ENCODE results near the gene KRTAP10-11. TPM values are rescaled to one million over a fixed set of nuclear protein-coding genes. Genes with fewer than 3 reads are reported as not detected.
"Not testable (repeated sequence)": the region's sequence is repeated elsewhere in the genome, so short reads cannot be mapped to it uniquely, and the experiment has no call there.

The KRTAP10-11 gene
- total RNA-seq, 1 experiment from 2014 or later = not detected

- Histone ChIP-seq H3K27ac (ENCODE audit: low read length) (no peak overlapping the region), H3K36me3 (ENCODE audit: insufficient read depth, low read length) (0 out of 2 replicates have a peak, but pooled peaks cover 3% of the 10 kb centered on the region), H3K9me2 (replicated peaks; ENCODE audit: insufficient read depth, low read length) (no peaks in the 10 kb centered on the region), H4K20me1 (ENCODE audit: insufficient read depth, low read depth, low read length) (no peaks in the 10 kb centered on the region), H3K4me1 (ENCODE audit: low read length) (no peaks in the 10 kb centered on the region), H2AFZ (ENCODE audit: low read length) (no peak overlapping the region), H3K79me2 (ENCODE audit: low read length) (no peaks in the 10 kb centered on the region), H3K9ac (ENCODE audit: low read length) (no peak overlapping the region), H3K27me3 (ENCODE audit: low read length) (no peaks in the 10 kb centered on the region), H3K4me2 (ENCODE audit: low read depth, low read length, poor library complexity, severe bottlenecking) (no peak overlapping the region), H3K4me3 (ENCODE audit: low read length) (no peak overlapping the region), H3K9me3 (ENCODE audit: low read length) (peaks cover 12% of the 10 kb centered on the region)
- DNase-seq = no peak
Observed at GRCh38 chr21:44628707-44629391, 17.4 kb upstream of the KRTAP10-11 start.

- 0 out of 2 replicates have a peak, but pooled peaks cover 3% of the 10 kb centered on the region for H3K36me3 ChIP-seq (ENCODE audit: insufficient read depth, low read length)
- H3K79me2 ChIP-seq (ENCODE audit: low read length) = no peaks in the 10 kb centered on the region
- H3K4me1 ChIP-seq (ENCODE audit: low read length) = no peaks in the 10 kb centered on the region
- no peaks in the 10 kb centered on the region for H4K20me1 ChIP-seq (ENCODE audit: insufficient read depth, low read depth, low read length)
- no peaks in the 10 kb centered on the region for H3K27me3 ChIP-seq (ENCODE audit: low read length)
- no peak overlapping the region for H3K9ac ChIP-seq (ENCODE audit: low read length)
- H3K4me3 ChIP-seq (ENCODE audit: low read length) = no peak overlapping the region
- peaks cover 12% of the 10 kb centered on the region for H3K9me3 ChIP-seq (ENCODE audit: low read length)
- H3K9me2 ChIP-seq (replicated peaks; ENCODE audit: insufficient read depth, low read length) = no peaks in the 10 kb centered on the region
- H2AFZ ChIP-seq (ENCODE audit: low read length) = peak overlapping the region; percentile 43; the same call in 1 of the 2 replicates
- H3K4me2 ChIP-seq (ENCODE audit: low read depth, low read length, poor library complexity, severe bottlenecking) = no peak overlapping the region
- no peak overlapping the region for H3K27ac ChIP-seq (ENCODE audit: low read length)
- peak; percentile 49 for DNase-seq
Observed at GRCh38 chr21:44630440-44630839, 15.8 kb upstream of the KRTAP10-11 start.

GRCh38 chr21:44632067-44632466 lies 14.1 kb upstream of the KRTAP10-11 start:
- no peak overlapping the region for H3K4me2 ChIP-seq (ENCODE audit: low read depth, low read length, poor library complexity, severe bottlenecking)
- H3K4me1 ChIP-seq (ENCODE audit: low read length) = no peaks in the 10 kb centered on the region
- H2AFZ ChIP-seq (ENCODE audit: low read length) = no peak overlapping the region
- H3K9ac ChIP-seq (ENCODE audit: low read length) = no peak overlapping the region
- no peaks in the 10 kb centered on the region for H3K9me2 ChIP-seq (replicated peaks; ENCODE audit: insufficient read depth, low read length)
- H3K4me3 ChIP-seq (ENCODE audit: low read length) = no peak overlapping the region
- no peaks in the 10 kb centered on the region for H3K27me3 ChIP-seq (ENCODE audit: low read length)
- H3K79me2 ChIP-seq (ENCODE audit: low read length) = no peaks in the 10 kb centered on the region
- H4K20me1 ChIP-seq (ENCODE audit: insufficient read depth, low read depth, low read length) = no peaks in the 10 kb centered on the region
- 0 out of 2 replicates have a peak, but pooled peaks cover 3% of the 10 kb centered on the region for H3K36me3 ChIP-seq (ENCODE audit: insufficient read depth, low read length)
- no peak overlapping the region for H3K27ac ChIP-seq (ENCODE audit: low read length)
- DNase-seq = no peak
- peaks cover 12% of the 10 kb centered on the region for H3K9me3 ChIP-seq (ENCODE audit: low read length)

- no peaks in the 10 kb centered on the region for H3K9me2 ChIP-seq (replicated peaks; ENCODE audit: insufficient read depth, low read length)
- no peaks in the 10 kb centered on the region for H3K4me1 ChIP-seq (ENCODE audit: low read length)
- H3K79me2 ChIP-seq (ENCODE audit: low read length) = no peaks in the 10 kb centered on the region
- no peak overlapping the region for H2AFZ ChIP-seq (ENCODE audit: low read length)
- H3K27ac ChIP-seq (ENCODE audit: low read length) = no peak overlapping the region
- no peak overlapping the region for H3K4me3 ChIP-seq (ENCODE audit: low read length)
- no peak overlapping the region for H3K4me2 ChIP-seq (ENCODE audit: low read depth, low read length, poor library complexity, severe bottlenecking)
- no peaks in the 10 kb centered on the region for H3K9me3 ChIP-seq (ENCODE audit: low read length)
- H3K9ac ChIP-seq (ENCODE audit: low read length) = no peak overlapping the region
- no peaks in the 10 kb centered on the region for H3K27me3 ChIP-seq (ENCODE audit: low read length)
- no peaks in the 10 kb centered on the region for H4K20me1 ChIP-seq (ENCODE audit: insufficient read depth, low read depth, low read length)
- DNase-seq = no peak
- no peaks in the 10 kb centered on the region for H3K36me3 ChIP-seq (ENCODE audit: insufficient read depth, low read length)
Observed at GRCh38 chr21:44636209-44637017, 9.8 kb upstream of the KRTAP10-11 start.

- Histone ChIP-seq H3K9me2 (replicated peaks; ENCODE audit: insufficient read depth, low read length) (no peaks in the 10 kb centered on the region), H3K9ac (ENCODE audit: low read length) (no peak within 1 kb of the TSS), H3K9me3 (ENCODE audit: low read length) (no peaks in the 10 kb centered on the region), H3K36me3 (ENCODE audit: insufficient read depth, low read length) (no peaks in the 10 kb centered on the region), H3K79me2 (ENCODE audit: low read length) (no peaks in the 10 kb centered on the region), H3K27me3 (ENCODE audit: low read length) (no peaks in the 10 kb centered on the region), H3K4me2 (ENCODE audit: low read depth, low read length, poor library complexity, severe bottlenecking) (no peak within 1 kb of the TSS), H3K4me1 (ENCODE audit: low read length) (no peaks in the 10 kb centered on the region), H3K4me3 (ENCODE audit: low read length) (no peak within 1 kb of the TSS), H3K27ac (ENCODE audit: low read length) (no peak within 1 kb of the TSS), H2AFZ (ENCODE audit: low read length) (no peak within 1 kb of the TSS), H4K20me1 (ENCODE audit: insufficient read depth, low read depth, low read length) (no peaks in the 10 kb centered on the region)
- no peak for DNase-seq
Observed at GRCh38 chr21:44637018-44637850, 9.0 kb upstream of the KRTAP10-11 start, which contains the start of gene KRTAP10-10. TSS of gene KRTAP10-10 (plus strand) at chr21:44637356. CDS start at chr21:44637418, 62 bp downstream.

- not testable (repeated sequence) for H3K4me3 ChIP-seq (ENCODE audit: low read length); H3K9me3 ChIP-seq (ENCODE audit: low read length); H3K79me2 ChIP-seq (ENCODE audit: low read length); H2AFZ ChIP-seq (ENCODE audit: low read length); H3K4me1 ChIP-seq (ENCODE audit: low read length); H3K27me3 ChIP-seq (ENCODE audit: low read length); H3K27ac ChIP-seq (ENCODE audit: low read length); H3K4me2 ChIP-seq (ENCODE audit: low read depth, low read length, poor library complexity, severe bottlenecking); H3K36me3 ChIP-seq (ENCODE audit: insufficient read depth, low read length); H3K9ac ChIP-seq (ENCODE audit: low read length); H4K20me1 ChIP-seq (ENCODE audit: insufficient read depth, low read depth, low read length); H3K9me2 ChIP-seq (replicated peaks; ENCODE audit: insufficient read depth, low read length); DNase-seq
Observed at GRCh38 chr21:44637851-44638348, 8.3 kb upstream of the KRTAP10-11 start.

GRCh38 chr21:44638506-44639330 lies 7.5 kb upstream of the KRTAP10-11 start:
- not testable (repeated sequence) for H3K9me2 ChIP-seq (replicated peaks; ENCODE audit: insufficient read depth, low read length); H3K27ac ChIP-seq (ENCODE audit: low read length); H3K4me1 ChIP-seq (ENCODE audit: low read length); H3K9me3 ChIP-seq (ENCODE audit: low read length); H2AFZ ChIP-seq (ENCODE audit: low read length); H3K36me3 ChIP-seq (ENCODE audit: insufficient read depth, low read length); H3K4me3 ChIP-seq (ENCODE audit: low read length); H3K9ac ChIP-seq (ENCODE audit: low read length); H4K20me1 ChIP-seq (ENCODE audit: insufficient read depth, low read depth, low read length); H3K27me3 ChIP-seq (ENCODE audit: low read length); H3K79me2 ChIP-seq (ENCODE audit: low read length); H3K4me2 ChIP-seq (ENCODE audit: low read depth, low read length, poor library complexity, severe bottlenecking); DNase-seq

Measured in Karpas-422 (cell line).